Measurements from ENCODE around the gene PSMD7.

DNA sequence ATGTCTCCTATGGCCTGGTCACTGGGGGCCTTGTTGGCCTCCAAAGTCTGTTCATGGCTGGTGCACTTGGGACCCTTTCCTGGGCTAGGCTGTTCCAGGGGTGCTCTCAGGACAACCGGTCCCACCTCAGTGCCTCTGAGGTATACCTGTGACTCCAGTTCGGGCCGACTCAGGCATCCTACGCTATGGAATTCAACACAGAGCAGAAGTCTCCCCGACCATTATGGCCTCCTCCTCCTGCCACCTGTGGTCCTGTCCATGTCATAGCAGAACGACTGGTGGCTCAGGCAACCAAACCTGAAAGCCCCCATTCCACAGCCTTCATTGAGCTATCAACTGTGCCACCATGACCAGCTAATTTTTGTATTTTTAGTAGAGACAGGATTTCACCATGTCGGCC, 8.5 kb upstream of the PSMD7 start:
- TF ChIP-seq TAF1 (IDR thresholded peaks at IDR 0.05; ENCODE audit: borderline replicate concordance, insufficient read depth, low read length) (no peak), SIN3A (IDR thresholded peaks at IDR 0.05; ENCODE audit: borderline replicate concordance, insufficient read depth, low read length) (no peak)
